ENCODE data around the gene TBC1D12.

The TBC1D12 gene

GRCh38 chr10:94459385-94459784 is 57.0 kb downstream of the TBC1D12 start:
- no peaks in the 10 kb centered on the region for H3K9me3 ChIP-seq (ENCODE audit: insufficient read depth, low read length, severe bottlenecking)
- ATAC-seq (ENCODE audit: insufficient read depth, low read depth) (no peak), DNase-seq (no peak)
- no peak overlapping the region for H2AFZ ChIP-seq (ENCODE audit: low read depth, low read length)
- no peak overlapping the region for H3K9ac ChIP-seq (ENCODE audit: low read depth, low read length)
- no peaks in the 10 kb centered on the region for H3K4me1 ChIP-seq (ENCODE audit: insufficient read depth, low read length)
- no peaks in the 10 kb centered on the region for H3K27me3 ChIP-seq (ENCODE audit: insufficient read depth, low read length, poor library complexity)
- H3K4me3 ChIP-seq (ENCODE audit: low read depth in 1 of 2, low read length in 2 of 2), result no peak overlapping the region
- TF ChIP-seq EZH2 (IDR thresholded peaks at IDR 0.05; ENCODE audit: borderline replicate concordance, low read depth, low read length, severe bottlenecking) (no peak), CTCF (IDR thresholded peaks at IDR 0.05; ENCODE audit: borderline replicate concordance, extremely low read depth, low read length, poor library complexity, severe bottlenecking) (no peak)
- no peaks in the 10 kb centered on the region for H3K79me2 ChIP-seq (ENCODE audit: insufficient read depth, low read length)
- H3K36me3 ChIP-seq (ENCODE audit: insufficient read depth, low read length), result no peaks in the 10 kb centered on the region
- H3K27ac ChIP-seq (ENCODE audit: low read length), result no peak overlapping the region
- no peak overlapping the region for H3K4me2 ChIP-seq (ENCODE audit: insufficient read depth, low read length)
- H4K20me1 ChIP-seq (ENCODE audit: insufficient read depth, low read length), result no peaks in the 10 kb centered on the region

- no peaks in the 10 kb centered on the region for H3K79me2 ChIP-seq (ENCODE audit: insufficient read depth, low read length)
- DNase-seq (no peak), ATAC-seq (ENCODE audit: insufficient read depth, low read depth) (no peak)
- no peaks in the 10 kb centered on the region for H4K20me1 ChIP-seq (ENCODE audit: insufficient read depth, low read length)
- H3K4me2 ChIP-seq (ENCODE audit: insufficient read depth, low read length), result no peak overlapping the region
- H3K27me3 ChIP-seq (ENCODE audit: insufficient read depth, low read length, poor library complexity), result no peaks in the 10 kb centered on the region
- H3K9ac ChIP-seq (ENCODE audit: low read depth, low read length), result no peak overlapping the region
- H3K36me3 ChIP-seq (ENCODE audit: insufficient read depth, low read length), result no peaks in the 10 kb centered on the region
- no peaks in the 10 kb centered on the region for H3K9me3 ChIP-seq (ENCODE audit: insufficient read depth, low read length, severe bottlenecking)
- H2AFZ ChIP-seq (ENCODE audit: low read depth, low read length), result no peak overlapping the region
- TF ChIP-seq EZH2 (IDR thresholded peaks at IDR 0.05; ENCODE audit: borderline replicate concordance, low read depth, low read length, severe bottlenecking) (no peak), CTCF (IDR thresholded peaks at IDR 0.05; ENCODE audit: borderline replicate concordance, extremely low read depth, low read length, poor library complexity, severe bottlenecking) (no peak)
- H3K4me1 ChIP-seq (ENCODE audit: insufficient read depth, low read length), result no peaks in the 10 kb centered on the region
- no peak overlapping the region for H3K27ac ChIP-seq (ENCODE audit: low read length)
- H3K4me3 ChIP-seq (ENCODE audit: low read depth in 1 of 2, low read length in 2 of 2), result no peak overlapping the region
Measured at GRCh38 chr10:94461503-94461902, 59.2 kb downstream of the TBC1D12 start.

GRCh38 chr10:94462130-94462529 is 59.8 kb downstream of the TBC1D12 start:
- Histone ChIP-seq H3K9ac (ENCODE audit: low read depth, low read length) (no peak overlapping the region), H2AFZ (ENCODE audit: low read depth, low read length) (no peak overlapping the region), H3K36me3 (ENCODE audit: insufficient read depth, low read length) (no peaks in the 10 kb centered on the region), H3K79me2 (ENCODE audit: insufficient read depth, low read length) (no peaks in the 10 kb centered on the region), H3K4me3 (ENCODE audit: low read depth in 1 of 2, low read length in 2 of 2) (no peak overlapping the region), H3K27me3 (ENCODE audit: insufficient read depth, low read length, poor library complexity) (no peaks in the 10 kb centered on the region), H3K4me2 (ENCODE audit: insufficient read depth, low read length) (no peak overlapping the region), H4K20me1 (ENCODE audit: insufficient read depth, low read length) (no peaks in the 10 kb centered on the region), H3K9me3 (ENCODE audit: insufficient read depth, low read length, severe bottlenecking) (no peaks in the 10 kb centered on the region), H3K27ac (ENCODE audit: low read length) (no peak overlapping the region), H3K4me1 (ENCODE audit: insufficient read depth, low read length) (no peaks in the 10 kb centered on the region)
- ATAC-seq (ENCODE audit: insufficient read depth, low read depth), result no peak
- TF ChIP-seq EZH2 (IDR thresholded peaks at IDR 0.05; ENCODE audit: borderline replicate concordance, low read depth, low read length, severe bottlenecking), result no peak
- TF ChIP-seq CTCF (IDR thresholded peaks at IDR 0.05; ENCODE audit: borderline replicate concordance, extremely low read depth, low read length, poor library complexity, severe bottlenecking), result no peak
- DNase-seq, result no peak

GRCh38 chr10:94465684-94466083 is 63.3 kb downstream of the TBC1D12 start:
- ATAC-seq (ENCODE audit: insufficient read depth, low read depth), result no peak
- Histone ChIP-seq H3K9ac (ENCODE audit: low read depth, low read length) (no peak overlapping the region), H4K20me1 (ENCODE audit: insufficient read depth, low read length) (no peaks in the 10 kb centered on the region), H3K9me3 (ENCODE audit: insufficient read depth, low read length, severe bottlenecking) (no peaks in the 10 kb centered on the region), H3K4me1 (ENCODE audit: insufficient read depth, low read length) (no peaks in the 10 kb centered on the region), H3K27ac (ENCODE audit: low read length) (no peak overlapping the region), H3K79me2 (ENCODE audit: insufficient read depth, low read length) (no peaks in the 10 kb centered on the region), H2AFZ (ENCODE audit: low read depth, low read length) (no peak overlapping the region), H3K4me2 (ENCODE audit: insufficient read depth, low read length) (no peak overlapping the region), H3K36me3 (ENCODE audit: insufficient read depth, low read length) (no peaks in the 10 kb centered on the region), H3K27me3 (ENCODE audit: insufficient read depth, low read length, poor library complexity) (no peaks in the 10 kb centered on the region), H3K4me3 (ENCODE audit: low read depth in 1 of 2, low read length in 2 of 2) (no peak overlapping the region)
- DNase-seq, result no peak
- TF ChIP-seq EZH2 (IDR thresholded peaks at IDR 0.05; ENCODE audit: borderline replicate concordance, low read depth, low read length, severe bottlenecking) (no peak), CTCF (IDR thresholded peaks at IDR 0.05; ENCODE audit: borderline replicate concordance, extremely low read depth, low read length, poor library complexity, severe bottlenecking) (no peak)

Measured in DND-41 (cell line).